DOHH2 (cell line): Measurements from ENCODE around the gene CELA2B.

Experiments
- H3F3A ChIP-seq: fragments of 200-600 bp; sonication (generic), shearing (Covaris generic); 2 replicates; pipeline ENCODE4 v1.6.0; 2016; ENCODE audit warnings: antibody characterized with exemption, mild to moderate bottlenecking; ENCODE audit not compliant: control insufficient read depth, insufficient read depth
- H3K27ac ChIP-seq: fragments of 200-600 bp; sonication (generic); 2 replicates; pipeline ENCODE4 v1.5.1; 2014; ENCODE audit warnings: low read depth, mild to moderate bottlenecking, low read length, moderate library complexity
- H3K27me3 ChIP-seq: fragments of 200-600 bp; sonication (generic); 2 replicates; pipeline ENCODE4 v1.6.1; 2014; ENCODE audit warnings: mild to moderate bottlenecking, low read length, mixed read lengths; ENCODE audit not compliant: control insufficient read depth
- H3K36me3 ChIP-seq: fragments of 200-600 bp; sonication (generic); 2 replicates; pipeline ENCODE4 v1.6.1; 2014; ENCODE audit warnings: mild to moderate bottlenecking, low read length, moderate library complexity, mixed read lengths; ENCODE audit not compliant: control insufficient read depth
- H3K4me1 ChIP-seq: fragments of 200-600 bp; sonication (generic); 2 replicates; pipeline ENCODE4 v1.6.1; 2014; ENCODE audit warnings: mild to moderate bottlenecking, low read length, mixed read lengths; ENCODE audit not compliant: control insufficient read depth
- H3K4me2 ChIP-seq: fragments of 200-600 bp; sonication (generic); 2 replicates; pipeline ENCODE4 v1.6.0; 2014; ENCODE audit warnings: mild to moderate bottlenecking, low read length, moderate library complexity
- H3K4me3 ChIP-seq: fragments of 200-600 bp; sonication (generic); 2 replicates; pipeline ENCODE4 v1.5.1; 2014; ENCODE audit warnings: mild to moderate bottlenecking, low read length, mixed read lengths
- H3K79me2 ChIP-seq: fragments of 200-600 bp; sonication (generic); 2 replicates; pipeline ENCODE4 v1.6.1; 2014; ENCODE audit warnings: mild to moderate bottlenecking, low read length, mixed read lengths; ENCODE audit not compliant: control insufficient read depth
- H3K9me2 ChIP-seq: fragments of 200-600 bp; sonication (generic); replicated peaks from 2 replicates; pipeline ENCODE4 v1.6.1; 2014; ENCODE audit warnings: mild to moderate bottlenecking, low read length, mixed read lengths; ENCODE audit not compliant: control insufficient read depth
- H3K9me3 ChIP-seq: fragments of 200-600 bp; sonication (generic); 2 replicates; pipeline ENCODE4 v1.6.1; 2014; ENCODE audit warnings: antibody characterized with exemption, low read length, mixed read lengths; ENCODE audit not compliant: control insufficient read depth, insufficient read depth
- H4K20me1 ChIP-seq: fragments of 200-600 bp; sonication (generic); 2 replicates; pipeline ENCODE4 v1.6.0; 2014; ENCODE audit warnings: low read depth, mild to moderate bottlenecking, antibody characterized with exemption, low read length, moderate library complexity; ENCODE audit not compliant: control insufficient read depth, insufficient read depth
- CTCF ChIP-seq: fragments of 200-600 bp; sonication (generic); IDR thresholded peaks from one replicate; pipeline ENCODE4 v1.5.1; 2014; ENCODE audit warnings: antibody characterized with exemption, mild to moderate bottlenecking, low read depth, low read length; ENCODE audit not compliant: poor library complexity, severe bottlenecking
- EZH2phosphoT487 ChIP-seq: fragments of 200-600 bp; sonication (generic); IDR thresholded peaks from 2 replicates; pipeline ENCODE4 v1.6.1; 2017; ENCODE audit warnings: borderline replicate concordance, mild to moderate bottlenecking, antibody characterized with exemption, low read length, moderate library complexity, mixed read lengths

The CELA2B gene

GRCh38 chr1:15451014-15451722 is 24.7 kb upstream of the CELA2B start:
- no peaks in the 10 kb centered on the region for H3K4me1 ChIP-seq
- TF ChIP-seq CTCF (no peak), EZH2phosphoT487 (no peak)
- no peaks in the 10 kb centered on the region for H3K36me3 ChIP-seq
- H3K4me3 ChIP-seq: no peak overlapping the region
- H3K27ac ChIP-seq: no peak overlapping the region
- H3K4me2 ChIP-seq: no peak overlapping the region
- H3K79me2 ChIP-seq: no peaks in the 10 kb centered on the region
- no peaks in the 10 kb centered on the region for H3K9me3 ChIP-seq
- H3K27me3 ChIP-seq: no peaks in the 10 kb centered on the region
- no peaks in the 10 kb centered on the region for H3K9me2 ChIP-seq
- H3F3A ChIP-seq: no peaks in the 10 kb centered on the region
- H4K20me1 ChIP-seq: no peaks in the 10 kb centered on the region

- TF ChIP-seq EZH2phosphoT487: no peak
- TF ChIP-seq CTCF: no peak
- no peak overlapping the region for H3K4me3 ChIP-seq
- no peaks in the 10 kb centered on the region for H3K79me2 ChIP-seq
- H3K36me3 ChIP-seq: no peaks in the 10 kb centered on the region
- no peaks in the 10 kb centered on the region for H3F3A ChIP-seq
- no peaks in the 10 kb centered on the region for H3K4me1 ChIP-seq
- no peak overlapping the region for H3K4me2 ChIP-seq
- no peaks in the 10 kb centered on the region for H4K20me1 ChIP-seq
- H3K9me2 ChIP-seq: no peaks in the 10 kb centered on the region
- H3K27me3 ChIP-seq: no peaks in the 10 kb centered on the region
- no peaks in the 10 kb centered on the region for H3K9me3 ChIP-seq
- H3K27ac ChIP-seq: no peak overlapping the region
Measured at GRCh38 chr1:15452216-15452615, 23.7 kb upstream of the CELA2B start.

GRCh38 chr1:15452866-15453571 is 22.9 kb upstream of the CELA2B start:
- TF ChIP-seq CTCF: no peak
- TF ChIP-seq EZH2phosphoT487: no peak
- Histone ChIP-seq H3K36me3 (no peaks in the 10 kb centered on the region), H3K4me3 (no peak overlapping the region), H3K79me2 (no peaks in the 10 kb centered on the region), H3K4me1 (no peaks in the 10 kb centered on the region), H3K4me2 (no peak overlapping the region), H4K20me1 (no peaks in the 10 kb centered on the region), H3K27me3 (no peaks in the 10 kb centered on the region; the same call in 1 of the 2 replicates), H3F3A (no peaks in the 10 kb centered on the region), H3K9me3 (no peaks in the 10 kb centered on the region), H3K27ac (no peak overlapping the region), H3K9me2 (no peaks in the 10 kb centered on the region)
